ENCODE results near the gene ARID1B.
A peak's percentile ranks its signal among the peaks of the same experiment; 100 is the strongest.

The ARID1B gene

GRCh38 chr6:157219201-157220200 is 442.3 kb downstream of the ARID1B start:
- Histone ChIP-seq H3K9me3 (no peaks in the 10 kb centered on the region), H3K36me3 (no peaks in the 10 kb centered on the region), H3K27ac (no peak overlapping the region), H3K4me1 (ENCODE audit: control insufficient read depth in 1 of 2, insufficient read depth in 1 of 2, low read depth in 1 of 2, low read length in 1 of 2) (peaks cover 17% of the 10 kb centered on the region in 2 experiments), H3K27me3 (peaks cover 19% of the 10 kb centered on the region), H3K4me3 (ENCODE audit: low read depth in 1 of 2, low read length in 1 of 2) (no peak overlapping the region)
- TF ChIP-seq CTCF (IDR thresholded peaks at IDR 0.05): no peak

- H3K4me1 ChIP-seq (ENCODE audit: control insufficient read depth in 1 of 2, insufficient read depth in 1 of 2, low read depth in 1 of 2, low read length in 1 of 2): peaks cover 17% of the 10 kb centered on the region in 2 experiments
- no peak for TF ChIP-seq CTCF (IDR thresholded peaks at IDR 0.05)
- H3K4me3 ChIP-seq (ENCODE audit: low read depth in 1 of 2, low read length in 1 of 2): peak overlapping the region in 1 of 2 experiments; percentile 44
- peaks cover 19% of the 10 kb centered on the region for H3K27me3 ChIP-seq
- no peak overlapping the region for H3K27ac ChIP-seq
- H3K36me3 ChIP-seq: no peaks in the 10 kb centered on the region
- no peaks in the 10 kb centered on the region for H3K9me3 ChIP-seq
Observed at GRCh38 chr6:157220485-157220884, 443.3 kb downstream of the ARID1B start.

- no peak overlapping the region for H3K27ac ChIP-seq
Observed at GRCh38 chr6:157221049-157221816, 444.1 kb downstream of the ARID1B start.

GRCh38 chr6:157221817-157222175 is 444.6 kb downstream of the ARID1B start:
- H3K36me3 ChIP-seq: no peaks in the 10 kb centered on the region
- H3K4me1 ChIP-seq (ENCODE audit: control insufficient read depth in 1 of 2, insufficient read depth in 1 of 2, low read depth in 1 of 2, low read length in 1 of 2): peaks cover 17% of the 10 kb centered on the region in 2 experiments
- no peak overlapping the region for H3K27ac ChIP-seq
- no peak for TF ChIP-seq CTCF (IDR thresholded peaks at IDR 0.05)
- H3K9me3 ChIP-seq: no peaks in the 10 kb centered on the region
- peaks cover 19% of the 10 kb centered on the region for H3K27me3 ChIP-seq
- no peak overlapping the region for H3K4me3 ChIP-seq (ENCODE audit: low read depth in 1 of 2, low read length in 1 of 2)

More at GRCh38 chr6:157221049-157221816, 444.1 kb downstream of the ARID1B start:
- peaks cover 19% of the 10 kb centered on the region for H3K27me3 ChIP-seq
- H3K36me3 ChIP-seq: no peaks in the 10 kb centered on the region
- H3K4me3 ChIP-seq (ENCODE audit: low read depth in 1 of 2, low read length in 1 of 2): peak overlapping the region; percentile 44
- H3K9me3 ChIP-seq: no peaks in the 10 kb centered on the region
- no peak for TF ChIP-seq CTCF (IDR thresholded peaks at IDR 0.05)
- H3K4me1 ChIP-seq (ENCODE audit: control insufficient read depth in 1 of 2, insufficient read depth in 1 of 2, low read depth in 1 of 2, low read length in 1 of 2): peaks cover 17% of the 10 kb centered on the region in 2 experiments

GRCh38 chr6:157222201-157222981 is 445.2 kb downstream of the ARID1B start:
- no peak overlapping the region for H3K4me3 ChIP-seq (ENCODE audit: low read depth in 1 of 2, low read length in 1 of 2)
- H3K36me3 ChIP-seq: no peaks in the 10 kb centered on the region

More at GRCh38 chr6:157222201-157222981, 445.2 kb downstream of the ARID1B start:
- peaks cover 19% of the 10 kb centered on the region for H3K27me3 ChIP-seq
- H3K9me3 ChIP-seq: no peaks in the 10 kb centered on the region
- no peak overlapping the region for H3K27ac ChIP-seq
- peaks cover 17% of the 10 kb centered on the region in 2 experiments for H3K4me1 ChIP-seq (ENCODE audit: control insufficient read depth in 1 of 2, insufficient read depth in 1 of 2, low read depth in 1 of 2, low read length in 1 of 2)
- TF ChIP-seq CTCF (IDR thresholded peaks at IDR 0.05): no peak

All from neutrophil (primary cell).